ENCODE measurements around the gene THOC3.
"Not testable (repeated sequence)": the region's sequence is repeated elsewhere in the genome, so short reads cannot be mapped to it uniquely, and the experiment has no call there.

DNA sequence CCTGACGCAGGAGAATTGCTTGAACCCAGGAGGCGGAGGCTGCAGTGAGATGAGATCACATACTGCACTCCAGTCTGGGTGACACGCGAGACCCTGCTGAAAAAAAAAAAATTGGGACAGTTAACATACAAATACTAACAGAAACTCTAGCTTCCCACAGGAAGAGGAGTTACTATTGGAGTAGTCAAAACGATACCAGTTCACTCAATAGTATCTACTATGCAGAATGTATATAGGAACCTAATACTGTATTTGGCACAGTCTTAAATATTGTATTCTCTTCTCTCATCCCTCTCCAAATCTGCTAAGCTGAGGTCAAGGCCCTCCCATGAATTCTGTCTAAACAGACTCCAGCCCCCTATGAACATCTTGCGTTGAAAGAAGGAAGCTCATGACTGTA, 27.4 kb upstream of the THOC3 start:
- TF ChIP-seq, protein P1, sequence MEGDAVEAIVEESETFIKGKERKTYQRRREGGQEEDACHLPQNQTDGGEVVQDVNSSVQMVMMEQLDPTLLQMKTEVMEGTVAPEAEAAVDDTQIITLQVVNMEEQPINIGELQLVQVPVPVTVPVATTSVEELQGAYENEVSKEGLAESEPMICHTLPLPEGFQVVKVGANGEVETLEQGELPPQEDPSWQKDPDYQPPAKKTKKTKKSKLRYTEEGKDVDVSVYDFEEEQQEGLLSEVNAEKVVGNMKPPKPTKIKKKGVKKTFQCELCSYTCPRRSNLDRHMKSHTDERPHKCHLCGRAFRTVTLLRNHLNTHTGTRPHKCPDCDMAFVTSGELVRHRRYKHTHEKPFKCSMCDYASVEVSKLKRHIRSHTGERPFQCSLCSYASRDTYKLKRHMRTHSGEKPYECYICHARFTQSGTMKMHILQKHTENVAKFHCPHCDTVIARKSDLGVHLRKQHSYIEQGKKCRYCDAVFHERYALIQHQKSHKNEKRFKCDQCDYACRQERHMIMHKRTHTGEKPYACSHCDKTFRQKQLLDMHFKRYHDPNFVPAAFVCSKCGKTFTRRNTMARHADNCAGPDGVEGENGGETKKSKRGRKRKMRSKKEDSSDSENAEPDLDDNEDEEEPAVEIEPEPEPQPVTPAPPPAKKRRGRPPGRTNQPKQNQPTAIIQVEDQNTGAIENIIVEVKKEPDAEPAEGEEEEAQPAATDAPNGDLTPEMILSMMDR (IDR thresholded peaks at IDR 0.05) = not testable (repeated sequence)
- not testable (repeated sequence) for TF ChIP-seq EZH2 (IDR thresholded peaks at IDR 0.05; ENCODE audit: borderline replicate concordance, insufficient read depth, low read depth, low read length, poor library complexity, severe bottlenecking)

All from B cell (primary cell).